Measurements from ENCODE around the gene PIP5K1B.

The PIP5K1B gene

GRCh38 chr9:68704498-68704813 is 584 bp upstream of the PIP5K1B start:
- Histone ChIP-seq H3K27me3 (ENCODE audit: insufficient read depth, low read length, poor library complexity) (no peaks in the 10 kb centered on the region), H3K27ac (ENCODE audit: low read length) (no peak overlapping the region), H3K4me1 (ENCODE audit: insufficient read depth, low read length) (no peaks in the 10 kb centered on the region), H4K20me1 (ENCODE audit: insufficient read depth, low read length) (no peaks in the 10 kb centered on the region), H3K9ac (ENCODE audit: low read depth, low read length) (no peak overlapping the region), H3K4me3 (ENCODE audit: low read depth in 1 of 2, low read length in 2 of 2) (no peak overlapping the region), H3K79me2 (ENCODE audit: insufficient read depth, low read length) (no peaks in the 10 kb centered on the region), H3K36me3 (ENCODE audit: insufficient read depth, low read length) (no peaks in the 10 kb centered on the region), H2AFZ (ENCODE audit: low read depth, low read length) (no peak overlapping the region), H3K4me2 (ENCODE audit: insufficient read depth, low read length) (no peak overlapping the region), H3K9me3 (ENCODE audit: insufficient read depth, low read length, severe bottlenecking) (no peaks in the 10 kb centered on the region)
- ATAC-seq (ENCODE audit: insufficient read depth, low read depth) (no peak), DNase-seq (no peak)
- TF ChIP-seq EZH2 (IDR thresholded peaks at IDR 0.05; ENCODE audit: borderline replicate concordance, low read depth, low read length, severe bottlenecking) (no peak), CTCF (IDR thresholded peaks at IDR 0.05; ENCODE audit: borderline replicate concordance, extremely low read depth, low read length, poor library complexity, severe bottlenecking) (no peak)

- Histone ChIP-seq H3K79me2 (ENCODE audit: insufficient read depth, low read length) (no peaks in the 10 kb centered on the region), H3K9ac (ENCODE audit: low read depth, low read length) (no peak overlapping the region), H3K4me1 (ENCODE audit: insufficient read depth, low read length) (no peaks in the 10 kb centered on the region), H2AFZ (ENCODE audit: low read depth, low read length) (no peak overlapping the region), H3K27me3 (ENCODE audit: insufficient read depth, low read length, poor library complexity) (no peaks in the 10 kb centered on the region), H3K27ac (ENCODE audit: low read length) (no peak overlapping the region), H4K20me1 (ENCODE audit: insufficient read depth, low read length) (no peaks in the 10 kb centered on the region), H3K4me3 (ENCODE audit: low read depth in 1 of 2, low read length in 2 of 2) (no peak overlapping the region), H3K4me2 (ENCODE audit: insufficient read depth, low read length) (no peak overlapping the region), H3K36me3 (ENCODE audit: insufficient read depth, low read length) (no peaks in the 10 kb centered on the region), H3K9me3 (ENCODE audit: insufficient read depth, low read length, severe bottlenecking) (no peaks in the 10 kb centered on the region)
- TF ChIP-seq EZH2 (IDR thresholded peaks at IDR 0.05; ENCODE audit: borderline replicate concordance, low read depth, low read length, severe bottlenecking) = no peak
- no peak for TF ChIP-seq CTCF (IDR thresholded peaks at IDR 0.05; ENCODE audit: borderline replicate concordance, extremely low read depth, low read length, poor library complexity, severe bottlenecking)
- DNase-seq (no peak), ATAC-seq (ENCODE audit: insufficient read depth, low read depth) (no peak)
These were observed 707 bp downstream of the PIP5K1B start for GRCh38 chr9:68705531-68706362.

GRCh38 chr9:68706363-68707201 is 1.5 kb downstream of the PIP5K1B start:
- Histone ChIP-seq H3K4me1 (ENCODE audit: insufficient read depth, low read length) (no peaks in the 10 kb centered on the region), H3K9ac (ENCODE audit: low read depth, low read length) (no peak overlapping the region), H3K79me2 (ENCODE audit: insufficient read depth, low read length) (no peaks in the 10 kb centered on the region), H3K36me3 (ENCODE audit: insufficient read depth, low read length) (no peaks in the 10 kb centered on the region), H3K27me3 (ENCODE audit: insufficient read depth, low read length, poor library complexity) (no peaks in the 10 kb centered on the region), H4K20me1 (ENCODE audit: insufficient read depth, low read length) (no peaks in the 10 kb centered on the region), H3K4me2 (ENCODE audit: insufficient read depth, low read length) (no peak overlapping the region), H3K27ac (ENCODE audit: low read length) (no peak overlapping the region), H3K9me3 (ENCODE audit: insufficient read depth, low read length, severe bottlenecking) (no peaks in the 10 kb centered on the region), H3K4me3 (ENCODE audit: low read depth in 1 of 2, low read length in 2 of 2) (no peak overlapping the region), H2AFZ (ENCODE audit: low read depth, low read length) (no peak overlapping the region)
- ATAC-seq (ENCODE audit: insufficient read depth, low read depth) (no peak), DNase-seq (no peak)
- no peak for TF ChIP-seq CTCF (IDR thresholded peaks at IDR 0.05; ENCODE audit: borderline replicate concordance, extremely low read depth, low read length, poor library complexity, severe bottlenecking)
- TF ChIP-seq EZH2 (IDR thresholded peaks at IDR 0.05; ENCODE audit: borderline replicate concordance, low read depth, low read length, severe bottlenecking) = no peak
